IMR-90 (cell line): ENCODE data around the gene CALN1.

ENCODE experiments used
- BHLHE40 ChIP-seq: fragments of 150-350 bp; IDR thresholded peaks from 2 replicates; pipeline ENCODE4 v1.6.1; 2016; ENCODE audit warnings: mild to moderate bottlenecking, low read depth, low read length
- CEBPB ChIP-seq: IDR thresholded peaks from 2 replicates; pipeline ENCODE4 v1.6.1; 2012; ENCODE audit warnings: low read depth, low read length, improper control_type of control experiment
- CTCF ChIP-seq: conservative IDR thresholded peaks from 2 replicates; pipeline ENCODE4 v1.5.1; 2012; ENCODE audit warnings: mild to moderate bottlenecking, low read depth, low read length, improper control_type of control experiment
- MAZ ChIP-seq: IDR thresholded peaks from 2 replicates; pipeline ENCODE4 v1.6.1; 2012; ENCODE audit warnings: low read depth, mild to moderate bottlenecking, low read length, improper control_type of control experiment, moderate library complexity, borderline replicate concordance
- POLR2A ChIP-seq: IDR thresholded peaks from 2 replicates; pipeline ENCODE4 v1.6.1; 2012; ENCODE audit warnings: mild to moderate bottlenecking, low read depth, low read length
- RAD21 ChIP-seq: IDR thresholded peaks from 2 replicates; pipeline ENCODE4 v1.6.1; 2012; ENCODE audit warnings: low read length, improper control_type of control experiment
- RCOR1 ChIP-seq: IDR thresholded peaks from 2 replicates; pipeline ENCODE4 v1.6.1; 2012; ENCODE audit warnings: mild to moderate bottlenecking, low read length, improper control_type of control experiment; ENCODE audit not compliant: insufficient replicate concordance
- RFX5 ChIP-seq: IDR thresholded peaks from 2 replicates; pipeline ENCODE4 v1.8.0; 2012; ENCODE audit warnings: low read depth, mild to moderate bottlenecking, low read length, moderate library complexity
- SMC3 ChIP-seq: fragments of 150-350 bp; IDR thresholded peaks from 2 replicates; pipeline ENCODE4 v1.6.1; 2016; ENCODE audit warnings: low read depth, mild to moderate bottlenecking, antibody characterized with exemption, low read length, moderate library complexity
- USF2 ChIP-seq: fragments of 150-350 bp; IDR thresholded peaks from 2 replicates; pipeline ENCODE4 v1.6.1; 2017; ENCODE audit warnings: mild to moderate bottlenecking, antibody characterized with exemption, low read length, low read depth

GRCh38 chr7:72413886-72414285 is 1.7 kb upstream of the CALN1 start:
- TF ChIP-seq RAD21 (no peak), CTCF (no peak), POLR2A (no peak), USF2 (no peak), BHLHE40 (no peak), MAZ (no peak), CEBPB (no peak), RCOR1 (no peak), RFX5 (no peak), SMC3 (no peak)
